Large intestine (tissue), 3 donors: ENCODE data around the gene ZFPM1. TPM values are rescaled to one million over a fixed set of nuclear protein-coding genes. Genes with fewer than 3 reads are reported as not detected.
"Not testable (repeated sequence)": the region's sequence is repeated elsewhere in the genome, so short reads cannot be mapped to it uniquely, and the experiment has no call there.

ENCODE experiments used
- DNase-seq, 2 donors: peaks; one replicate each; pipeline versions ENCODE4 v3.0.0 to v3.0.0-alpha.2; 2013
- H3K27ac ChIP-seq: one replicate; pipeline ENCODE4 v1.5.1; 2013; ENCODE audit warnings: low read length
- H3K27me3 ChIP-seq: 2 replicates; pipeline ENCODE4 v1.6.1; 2013; ENCODE audit warnings: low read length; ENCODE audit not compliant: control insufficient read depth, insufficient read depth
- H3K36me3 ChIP-seq: 2 replicates; pipeline ENCODE4 v1.6.1; 2013; ENCODE audit warnings: low read length; ENCODE audit not compliant: control insufficient read depth, insufficient read depth
- H3K4me1 ChIP-seq: one replicate; pipeline ENCODE4 v1.6.1; 2013; ENCODE audit warnings: low read length; ENCODE audit not compliant: control insufficient read depth, insufficient read depth
- H3K4me3 ChIP-seq: one replicate; pipeline ENCODE4 v1.5.1; 2013; ENCODE audit warnings: low read length
- H3K9me3 ChIP-seq: one replicate; pipeline ENCODE4 v1.6.1; 2013; ENCODE audit warnings: mild to moderate bottlenecking, low read depth, low read length, moderate library complexity; ENCODE audit not compliant: control insufficient read depth
- WGBS: methylation state at CpG from one replicate; pipeline ENCODE4 v1.1.5; 2013; ENCODE audit warnings: low lambda C conversion rate; ENCODE audit not compliant: insufficient coverage; 5-methylcytosine and 5-hydroxymethylcytosine counted together
- polyA plus RNA-seq: library from polyadenylated mRNA; unstranded; fragments of 120-200 nt; gene quantifications from one replicate; pipeline ENCODE4 v1.2.1, GENCODE V29; 2013

The ZFPM1 gene
- polyA plus RNA-seq, 1 donor = 27.2 TPM

DNA sequence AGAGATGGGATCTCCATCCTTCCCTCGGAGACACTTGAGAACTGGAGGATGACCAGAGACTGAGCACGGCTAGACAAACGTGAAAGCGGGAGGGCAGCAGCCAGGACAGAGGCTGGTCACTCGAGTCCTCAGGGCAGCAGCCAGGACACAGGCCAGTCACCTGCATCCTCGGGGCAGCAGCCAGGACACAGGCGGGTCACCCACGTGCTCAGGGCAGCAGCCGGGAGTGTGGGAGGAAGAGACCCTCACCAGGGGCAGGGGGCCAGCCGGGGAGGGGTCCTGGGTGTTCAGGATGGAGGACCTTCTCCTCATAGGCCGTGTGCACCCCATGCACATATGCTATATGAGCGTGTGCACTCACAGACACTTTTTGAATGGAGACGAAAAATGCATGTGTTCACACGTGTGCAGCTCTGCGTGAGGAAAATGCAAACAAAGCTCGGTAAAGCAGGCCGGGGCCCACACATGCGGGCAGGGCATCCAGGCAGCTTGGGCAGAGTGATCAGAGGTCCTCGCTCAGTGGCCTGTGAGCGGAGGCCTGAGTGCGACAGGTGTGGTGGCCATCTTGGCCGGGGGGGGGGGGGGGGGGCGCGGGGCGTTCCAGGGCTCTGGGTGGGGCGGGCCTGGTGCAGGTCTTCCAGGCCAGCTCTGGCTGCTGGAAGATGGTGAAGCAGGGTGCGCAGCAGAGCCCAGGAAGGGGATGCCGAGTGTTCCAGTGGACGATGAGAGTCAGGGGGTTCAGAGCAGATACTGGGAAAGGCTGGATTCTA is 43.6 kb upstream of the ZFPM1 start:
- no peak for DNase-seq
- Histone ChIP-seq H3K9me3 (no peaks in the 10 kb centered on the region), H3K4me1 (peaks cover 2% of the 10 kb centered on the region), H3K27ac (no peak overlapping the region), H3K36me3 (no peaks in the 10 kb centered on the region), H3K4me3 (no peak overlapping the region), H3K27me3 (peaks cover 10% of the 10 kb centered on the region)
- no CpG with 5 or more reads among the region's 29 CpGs for WGBS

DNA sequence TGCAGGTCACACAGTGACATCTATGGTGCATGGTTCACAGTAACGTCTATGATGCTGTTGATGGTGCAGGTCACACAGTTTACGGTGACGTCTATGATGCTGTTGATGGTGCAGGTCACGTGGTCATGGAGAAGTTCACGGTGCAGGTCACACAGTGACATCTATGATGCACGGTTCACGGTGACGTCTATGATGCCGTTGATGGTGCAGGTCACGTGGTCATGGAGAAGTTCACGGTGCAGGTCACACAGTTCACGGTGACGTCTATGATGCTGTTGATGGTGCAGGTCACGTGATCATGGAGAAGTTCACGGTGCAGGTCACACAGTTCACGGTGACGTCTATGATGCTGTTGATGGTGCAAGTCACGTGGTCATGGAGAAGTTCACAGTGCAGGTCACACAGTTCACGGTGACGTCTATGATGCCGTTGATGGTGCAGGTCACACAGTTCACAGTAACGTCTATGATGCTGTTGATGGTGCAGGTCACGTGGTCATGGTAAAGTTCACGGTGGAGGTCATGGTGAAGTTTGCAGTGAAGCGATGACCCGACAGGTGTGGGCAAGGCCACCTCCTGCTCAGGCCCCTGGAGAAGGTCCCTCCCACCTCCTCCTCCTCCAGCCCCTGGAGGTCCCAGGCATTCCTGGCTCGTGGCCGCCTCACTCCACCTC is 42.6 kb upstream of the ZFPM1 start:
- H3K4me1 ChIP-seq = not testable (repeated sequence)

GRCh38 chr16:88411951-88412576 is 41.0 kb upstream of the ZFPM1 start:
- no peak for DNase-seq
- no peak overlapping the region for H3K27ac ChIP-seq
- H3K4me3 ChIP-seq = no peak overlapping the region
- no CpG with 5 or more reads among the region's 18 CpGs for WGBS
- no peaks in the 10 kb centered on the region for H3K36me3 ChIP-seq
- peaks cover 2% of the 10 kb centered on the region for H3K4me1 ChIP-seq
- no peaks in the 10 kb centered on the region for H3K9me3 ChIP-seq
- no peaks in the 10 kb centered on the region for H3K27me3 ChIP-seq

More for the DNA sequence above, 42.6 kb upstream of the ZFPM1 start:
- H3K27me3 ChIP-seq, H3K27ac ChIP-seq, H3K4me3 ChIP-seq, H3K9me3 ChIP-seq, DNase-seq, H3K36me3 ChIP-seq: not testable (repeated sequence)
- no CpG with 5 or more reads among the region's 28 CpGs for WGBS

- Histone ChIP-seq H3K9me3 (no peaks in the 10 kb centered on the region), H3K27ac (no peak overlapping the region), H3K4me3 (no peak overlapping the region), H3K27me3 (no peaks in the 10 kb centered on the region), H3K4me1 (peaks cover 2% of the 10 kb centered on the region), H3K36me3 (no peaks in the 10 kb centered on the region)
- WGBS = no CpG with 5 or more reads among the region's 16 CpGs
- no peak for DNase-seq
These were observed 40.3 kb upstream of the ZFPM1 start for GRCh38 chr16:88412766-88413165.

DNA sequence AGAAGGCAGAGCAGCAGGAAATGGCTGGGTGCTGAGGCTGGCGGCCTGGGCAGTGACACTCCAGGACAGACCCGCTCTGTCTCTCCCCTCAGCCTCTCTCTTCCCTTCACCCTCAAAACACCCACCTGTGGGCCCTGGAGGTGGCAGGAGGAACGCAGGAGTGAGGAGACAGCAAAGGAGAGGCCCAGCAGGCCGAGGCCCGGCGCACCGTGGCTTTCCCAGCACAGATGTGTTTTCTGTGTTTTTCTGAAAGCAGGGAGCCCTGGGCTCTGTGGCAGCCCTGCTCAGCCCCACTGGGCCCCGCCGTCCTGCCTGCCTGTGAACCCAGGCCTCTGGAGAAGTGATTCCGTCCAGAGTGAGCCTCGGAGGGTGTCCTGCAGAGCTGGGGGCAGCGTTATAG is 39.8 kb upstream of the ZFPM1 start:
- WGBS = no CpG with 5 or more reads among the region's 12 CpGs

DNA sequence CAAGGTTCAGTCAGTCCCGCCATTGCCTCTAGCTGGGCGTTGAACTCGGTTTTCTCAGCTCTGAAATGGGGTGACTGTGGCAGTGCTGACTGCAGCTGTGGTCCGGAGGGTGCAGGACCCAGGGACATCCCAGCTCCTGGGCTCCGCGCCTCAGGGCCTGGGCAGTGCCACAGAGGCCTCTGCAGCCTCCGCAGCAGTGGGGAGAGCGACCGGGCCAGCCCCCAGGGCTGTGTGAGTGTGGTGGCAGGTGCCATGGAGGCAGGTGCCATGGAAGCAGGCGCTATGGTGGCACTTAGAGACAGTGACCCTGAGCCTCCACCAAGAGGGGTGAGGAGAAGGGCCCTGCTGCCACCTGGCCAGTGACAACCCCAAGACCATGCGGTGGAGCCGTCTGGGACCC is 39.4 kb upstream of the ZFPM1 start:
- Histone ChIP-seq H3K4me1 (peaks cover under 1% of the 10 kb centered on the region), H3K36me3 (no peaks in the 10 kb centered on the region), H3K27ac (no peak overlapping the region), H3K4me3 (no peak overlapping the region), H3K27me3 (no peaks in the 10 kb centered on the region), H3K9me3 (no peaks in the 10 kb centered on the region)
- WGBS = no CpG with 5 or more reads among the region's 12 CpGs
- DNase-seq = no peak

More for the DNA sequence above, 39.8 kb upstream of the ZFPM1 start:
- H3K9me3 ChIP-seq = no peaks in the 10 kb centered on the region
- H3K4me1 ChIP-seq = peaks cover 2% of the 10 kb centered on the region
- no peaks in the 10 kb centered on the region for H3K27me3 ChIP-seq
- H3K27ac ChIP-seq = no peak overlapping the region
- H3K36me3 ChIP-seq = no peaks in the 10 kb centered on the region
- no peak overlapping the region for H3K4me3 ChIP-seq
- no peak for DNase-seq

DNA sequence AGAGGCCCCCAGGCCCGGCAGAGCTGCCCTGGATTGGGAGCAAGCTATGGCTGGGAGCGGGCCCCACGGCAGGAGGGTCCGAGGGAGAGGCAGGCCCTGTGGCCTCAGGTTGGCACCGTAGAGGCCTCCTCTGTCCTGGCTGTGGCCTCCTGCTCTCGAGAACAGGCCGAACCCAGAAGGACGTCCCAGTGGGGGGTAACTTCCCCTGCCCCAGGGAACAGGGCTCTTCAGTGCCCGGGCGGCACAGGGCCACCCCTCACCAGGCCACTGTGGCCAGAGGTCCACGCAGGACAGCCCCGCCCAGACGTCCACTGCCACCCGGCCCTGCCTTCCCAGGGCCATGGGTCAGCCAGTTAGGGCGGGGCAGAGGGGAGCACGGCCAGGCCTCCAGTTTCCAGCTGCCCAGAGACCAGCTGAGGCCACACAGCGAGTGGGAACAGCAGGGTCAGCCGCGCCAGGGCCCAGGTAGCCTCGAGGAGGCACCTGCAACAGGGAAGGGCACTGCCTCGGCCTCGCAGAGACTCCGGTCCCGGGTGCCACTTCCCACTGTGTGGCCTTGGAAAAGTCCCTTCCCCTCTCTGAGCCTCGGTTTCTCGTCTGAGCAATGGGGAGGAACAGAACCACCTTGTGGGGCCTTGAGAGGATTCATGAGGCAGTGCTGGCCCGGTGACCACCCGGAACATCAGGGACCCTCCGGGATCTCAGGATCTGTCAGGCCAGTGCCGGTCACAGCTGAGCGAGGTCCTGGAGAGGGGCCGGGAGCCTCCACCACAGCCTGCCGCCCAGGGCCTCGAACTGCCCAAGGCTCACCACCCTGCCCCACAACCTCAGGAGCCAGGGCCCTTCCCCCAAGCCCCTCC is 38.3 kb upstream of the ZFPM1 start:
- Histone ChIP-seq H3K27me3 (no peaks in the 10 kb centered on the region), H3K9me3 (no peaks in the 10 kb centered on the region), H3K27ac (no peak overlapping the region), H3K4me3 (no peak overlapping the region), H3K36me3 (no peaks in the 10 kb centered on the region), H3K4me1 (no peaks in the 10 kb centered on the region)
- no peak for DNase-seq
- WGBS = no CpG with 5 or more reads among the region's 34 CpGs

GRCh38 chr16:88415381-88415705 is 37.7 kb upstream of the ZFPM1 start:
- no peaks in the 10 kb centered on the region for H3K36me3 ChIP-seq
- no peaks in the 10 kb centered on the region for H3K9me3 ChIP-seq
- no peaks in the 10 kb centered on the region for H3K4me1 ChIP-seq
- H3K27ac ChIP-seq = no peak overlapping the region
- H3K4me3 ChIP-seq = no peak overlapping the region
- H3K27me3 ChIP-seq = no peaks in the 10 kb centered on the region
- WGBS = no CpG with 5 or more reads among the region's 5 CpGs
- no peak for DNase-seq

DNA sequence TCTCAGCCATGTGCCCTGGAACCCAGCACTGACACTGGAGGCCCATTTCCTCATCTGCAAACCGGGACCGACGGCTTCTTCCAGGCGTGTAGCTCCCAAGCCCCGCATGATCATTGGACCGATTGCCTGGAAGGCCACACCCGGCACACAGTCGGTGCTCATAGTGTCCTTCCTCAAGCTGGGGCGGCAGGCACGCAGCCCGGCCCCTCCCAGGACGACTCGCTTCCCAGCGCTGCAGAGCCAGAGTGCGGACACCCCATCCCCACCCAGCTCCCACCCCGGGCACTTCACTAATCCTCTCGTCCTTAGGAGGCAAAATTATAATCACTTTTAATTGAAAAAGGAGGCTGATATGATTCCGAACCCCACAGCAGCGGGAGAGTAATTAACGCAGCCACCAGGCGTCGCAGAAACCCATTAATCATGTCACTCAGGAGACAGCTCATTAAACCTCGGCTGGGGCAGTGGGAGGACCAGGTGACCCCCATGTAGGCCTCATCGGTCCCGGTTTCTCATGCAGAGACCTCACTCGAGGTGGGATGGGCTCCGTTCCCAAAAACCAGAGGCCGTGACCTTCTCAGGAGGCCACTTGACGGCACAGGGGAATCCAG is 37.3 kb upstream of the ZFPM1 start:
- Histone ChIP-seq H3K4me1 (no peaks in the 10 kb centered on the region), H3K27me3 (no peaks in the 10 kb centered on the region), H3K36me3 (no peaks in the 10 kb centered on the region), H3K27ac (no peak overlapping the region), H3K4me3 (no peak overlapping the region), H3K9me3 (no peaks in the 10 kb centered on the region)
- WGBS = no CpG with 5 or more reads among the region's 29 CpGs
- DNase-seq = no peak

DNA sequence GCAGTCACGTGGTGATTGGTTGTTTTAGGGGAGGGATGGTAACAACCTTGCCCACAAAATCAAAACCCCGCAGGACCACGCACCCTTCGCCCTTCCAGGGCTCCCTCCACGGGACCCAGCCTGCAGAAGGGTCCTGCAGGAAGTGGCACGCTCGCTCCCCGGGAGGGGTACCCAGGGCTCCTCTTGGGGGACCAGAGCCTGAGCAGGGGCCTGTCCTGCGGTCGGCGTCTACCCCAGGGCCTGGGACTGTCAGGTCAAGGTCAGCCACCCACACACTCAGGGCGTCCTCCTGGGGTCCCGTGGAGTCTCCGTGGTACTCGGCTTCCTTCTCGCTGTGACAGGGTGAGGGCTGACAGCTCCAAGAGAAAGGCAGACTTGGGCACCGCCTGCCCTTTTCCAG is 36.4 kb upstream of the ZFPM1 start:
- Histone ChIP-seq H3K27me3 (no peaks in the 10 kb centered on the region), H3K36me3 (no peaks in the 10 kb centered on the region), H3K27ac (no peak overlapping the region), H3K9me3 (no peaks in the 10 kb centered on the region), H3K4me1 (no peaks in the 10 kb centered on the region), H3K4me3 (no peak overlapping the region)
- no CpG with 5 or more reads among the region's 17 CpGs for WGBS
- no peak for DNase-seq
